Measurements from ENCODE around the gene KLHL21.

KLHL21 gene

DNA sequence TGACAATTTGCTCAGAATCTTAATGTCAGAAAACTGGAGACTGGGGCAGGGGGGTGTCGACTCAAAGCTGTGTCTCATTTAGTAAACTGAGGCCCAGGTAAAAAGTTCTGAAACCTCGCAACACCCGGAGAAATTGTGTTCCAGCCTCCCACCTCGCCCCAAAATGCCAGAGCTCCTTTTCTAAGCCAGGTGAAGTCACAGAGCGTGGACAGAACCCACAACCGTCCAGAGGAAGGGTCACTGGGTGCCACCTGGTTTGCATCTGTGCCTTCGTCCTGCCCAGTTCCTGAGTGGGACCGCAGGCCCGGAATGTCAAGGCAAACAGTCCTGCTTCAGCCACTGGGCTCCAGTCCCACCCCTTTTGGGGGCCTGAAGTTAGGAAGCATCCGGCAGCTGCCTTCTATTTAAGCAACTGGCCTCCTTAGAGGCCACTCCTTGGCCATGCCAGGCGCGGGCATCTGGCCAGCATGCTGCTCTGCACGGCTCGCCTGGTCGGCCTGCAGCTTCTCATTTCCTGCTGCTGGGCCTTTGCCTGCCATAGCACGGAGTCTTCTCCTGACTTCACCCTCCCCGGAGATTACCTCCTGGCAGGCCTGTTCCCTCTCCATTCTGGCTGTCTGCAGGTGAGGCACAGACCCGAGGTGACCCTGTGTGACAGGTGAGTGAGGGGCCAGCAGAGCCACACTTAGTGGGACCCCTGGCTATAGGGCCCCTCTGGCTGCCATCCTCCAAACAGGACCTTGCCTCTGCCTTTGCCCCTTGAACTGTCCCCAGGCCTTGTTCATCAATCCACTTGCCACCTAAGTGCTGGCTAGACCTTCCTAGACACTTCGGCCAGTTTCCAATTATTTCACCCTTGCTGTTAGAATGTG is 47.5 kb downstream of the KLHL21 start, which contains the start of gene TAS1R1:
TAS1R1 (plus strand) TSS at position 401 of the 872 bp plus-strand sequence; CDS start at position 468, 67 bp downstream.
- DNase-seq (ENCODE audit: low read depth, low spot score) = no peak

DNA sequence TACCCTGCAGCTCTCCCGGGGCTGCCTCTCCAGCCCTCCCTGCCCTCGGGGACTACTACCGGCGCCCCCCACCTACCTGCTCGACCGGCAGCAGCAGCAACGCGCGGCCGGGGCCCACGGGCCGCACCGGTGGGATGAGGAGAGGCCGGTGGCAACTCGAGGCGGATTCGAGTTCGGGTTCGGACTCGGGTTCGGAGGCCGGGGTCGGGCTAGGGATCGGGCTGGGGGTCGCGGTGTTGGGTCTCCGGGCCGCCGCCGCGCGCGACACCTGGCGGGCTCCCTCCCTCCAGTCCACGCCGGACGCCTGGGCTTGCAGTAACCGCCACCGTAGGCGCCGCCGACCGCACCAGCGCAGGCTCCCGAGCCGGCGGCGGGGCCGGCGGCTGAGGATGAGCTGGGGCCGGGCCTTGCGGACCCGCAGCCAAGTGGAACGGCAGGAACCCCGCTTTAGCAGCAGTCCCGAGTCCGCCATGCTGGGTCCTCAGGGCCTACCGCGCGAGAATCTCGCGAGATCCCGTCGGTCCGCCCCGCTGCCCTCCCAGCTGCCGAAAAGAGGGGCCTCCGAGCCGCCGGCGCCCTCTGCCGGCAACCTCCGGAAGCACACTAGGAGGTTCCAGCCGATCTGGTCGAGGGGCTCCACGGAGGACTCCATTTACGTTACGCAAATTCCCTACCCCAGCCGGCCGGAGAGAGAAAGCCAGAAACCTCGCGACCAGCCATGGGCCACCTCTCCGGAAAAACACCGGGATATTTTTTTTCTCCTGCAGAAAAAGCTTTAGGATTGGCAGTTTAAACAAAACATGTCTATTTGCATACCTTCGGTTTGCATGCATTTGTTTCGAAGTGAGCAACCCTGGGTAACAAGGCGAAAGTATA is 48.4 kb downstream of the KLHL21 start, which contains the start of gene NOL9:
NOL9 (minus strand) TSS at position 483 of the 876 bp plus-strand sequence; CDS start at position 472, 11 bp downstream.
- peak; percentile 90 for DNase-seq (ENCODE audit: low read depth, low spot score)

DNA sequence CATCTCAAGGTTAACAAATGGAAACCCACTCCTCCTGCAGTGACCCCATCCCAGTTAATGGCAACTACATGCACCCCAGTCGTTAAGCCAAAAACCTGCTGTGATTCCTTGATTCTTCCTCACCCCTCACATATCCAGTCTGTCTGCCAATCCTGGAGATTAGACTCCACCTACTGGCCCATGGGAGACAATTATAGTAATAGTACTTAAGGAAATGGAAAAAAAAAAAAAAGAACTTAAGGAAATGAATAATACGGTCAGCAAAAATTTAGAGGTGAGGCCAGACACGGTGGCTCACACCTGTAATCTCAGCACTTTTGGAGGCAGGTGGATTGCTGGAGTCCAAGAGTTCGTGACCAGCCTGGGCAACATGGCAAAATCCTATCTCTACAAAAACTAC is 55.4 kb downstream of the KLHL21 start:
- DNase-seq (ENCODE audit: low read depth, low spot score) = no peak

DNA sequence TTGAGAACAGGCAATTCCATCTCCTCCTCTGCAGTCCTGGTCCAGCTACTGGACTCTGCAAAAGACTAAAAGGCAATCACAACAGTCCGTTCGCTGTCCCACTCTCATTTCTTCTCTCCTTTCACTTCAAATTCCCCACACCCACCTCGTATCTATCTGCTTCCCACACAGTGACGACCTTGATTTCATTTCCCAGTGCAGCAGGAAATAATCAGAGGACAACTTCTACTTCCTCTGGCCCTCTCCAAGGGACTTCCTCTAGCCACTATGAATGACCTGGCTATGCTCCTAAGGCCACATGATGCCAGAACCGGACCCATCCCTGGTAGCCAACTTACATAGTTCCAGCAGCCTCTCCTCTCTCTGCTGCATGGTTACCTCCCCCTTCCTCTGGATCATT is 56.3 kb downstream of the KLHL21 start:
- DNase-seq (ENCODE audit: low read depth, low spot score) = no peak

GRCh38 chr1:6545276-6546112 is 57.2 kb downstream of the KLHL21 start:
- no peak for DNase-seq (ENCODE audit: low read depth, low spot score)

GRCh38 chr1:6544831-6545230 is 57.8 kb downstream of the KLHL21 start:
- DNase-seq (ENCODE audit: low read depth, low spot score) = no peak
